Activated B cell treated with CpG ODN at 0.5 μM for 24 hours (primary cell): ENCODE results near the gene TMEM147. TPM values are rescaled to one million over a fixed set of nuclear protein-coding genes. Genes with fewer than 3 reads are reported as not detected.

Experiments used
- ATAC-seq: fragments of 200-7000 bp; cut with Tn5 transposase; one replicate; pipeline ENCODE4 v1.10.0; 2021; ENCODE audit warnings: low read depth, mild to moderate bottlenecking, moderate library complexity
- CTCF ChIA-PET: fragments of 350-600 bp; sonication (Branson Sonifier 250); formaldehyde crosslinking; loops from one replicate; lab custom pipeline; 2021; ENCODE audit warnings: antibody characterized with exemption; lab: Charles Lee
- POLR2A ChIA-PET: fragments of 350-600 bp; sonication (Branson Sonifier 250); formaldehyde crosslinking; loops from one replicate; lab custom pipeline; 2021; ENCODE audit warnings: antibody characterized with exemption; lab: Charles Lee
- DNase-seq: peaks from one replicate; pipeline ENCODE4 v3.0.0; 2022
- H3K27ac Mint-ChIP-seq: one replicate; pipeline ENCODE4 v1.8.0; 2020; ENCODE audit warnings: mixed read lengths
- H3K27me3 Mint-ChIP-seq: one replicate; pipeline ENCODE4 v1.8.0; 2021; ENCODE audit warnings: mixed read lengths
- H3K36me3 Mint-ChIP-seq: one replicate; pipeline ENCODE4 v1.8.0; 2021; ENCODE audit warnings: low read depth, mixed read lengths
- H3K4me1 Mint-ChIP-seq: one replicate; pipeline ENCODE4 v1.8.0; 2021; ENCODE audit warnings: mixed read lengths
- H3K4me3 Mint-ChIP-seq: one replicate; pipeline ENCODE4 v1.8.0; 2020; ENCODE audit warnings: mild to moderate bottlenecking, mixed read lengths
- H3K9me3 Mint-ChIP-seq: one replicate; pipeline ENCODE4 v1.8.0; 2020; ENCODE audit warnings: mixed read lengths
- intact Hi-C: fragments of 100-400 bp; cut with micrococcal nuclease; formaldehyde crosslinking; loops from one replicate; pipeline ENCODE4 v1.15.1; 2024
- total RNA-seq: library from RNA; stranded (reverse); gene quantifications from 2 replicates; pipeline ENCODE4 v1.2.3, GENCODE V29; 2022
- TF ChIP-seq, protein P1 (sequence below): fragments of 200-600 bp; IDR thresholded peaks from one replicate; pipeline ENCODE4 v1.8.0; 2022; ENCODE audit warnings: antibody characterized with exemption, mild to moderate bottlenecking

The TMEM147 gene
- total RNA-seq, 1 donor from 2014 or later: 46.9 TPM

GRCh38 chr19:35509018-35509652, 36.3 kb upstream of the TMEM147 start:
- intact Hi-C loops: no loop called here
- TF ChIP-seq, protein P1, sequence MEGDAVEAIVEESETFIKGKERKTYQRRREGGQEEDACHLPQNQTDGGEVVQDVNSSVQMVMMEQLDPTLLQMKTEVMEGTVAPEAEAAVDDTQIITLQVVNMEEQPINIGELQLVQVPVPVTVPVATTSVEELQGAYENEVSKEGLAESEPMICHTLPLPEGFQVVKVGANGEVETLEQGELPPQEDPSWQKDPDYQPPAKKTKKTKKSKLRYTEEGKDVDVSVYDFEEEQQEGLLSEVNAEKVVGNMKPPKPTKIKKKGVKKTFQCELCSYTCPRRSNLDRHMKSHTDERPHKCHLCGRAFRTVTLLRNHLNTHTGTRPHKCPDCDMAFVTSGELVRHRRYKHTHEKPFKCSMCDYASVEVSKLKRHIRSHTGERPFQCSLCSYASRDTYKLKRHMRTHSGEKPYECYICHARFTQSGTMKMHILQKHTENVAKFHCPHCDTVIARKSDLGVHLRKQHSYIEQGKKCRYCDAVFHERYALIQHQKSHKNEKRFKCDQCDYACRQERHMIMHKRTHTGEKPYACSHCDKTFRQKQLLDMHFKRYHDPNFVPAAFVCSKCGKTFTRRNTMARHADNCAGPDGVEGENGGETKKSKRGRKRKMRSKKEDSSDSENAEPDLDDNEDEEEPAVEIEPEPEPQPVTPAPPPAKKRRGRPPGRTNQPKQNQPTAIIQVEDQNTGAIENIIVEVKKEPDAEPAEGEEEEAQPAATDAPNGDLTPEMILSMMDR: no peak
- POLR2A ChIA-PET: interaction anchor here (0.6 kb wide), 1 partner anchor 1068 kb away, joined by 3 read pairs; no protein-coding TSS in a partner anchor

GRCh38 chr19:35509861-35510625, 35.4 kb upstream of the TMEM147 start:
- H3K27me3 Mint-ChIP-seq: peaks cover 53% of the 10 kb centered on the region
- H3K9me3 Mint-ChIP-seq: no peaks in the 10 kb centered on the region
- DNase-seq (peak; percentile 76), ATAC-seq (peak; percentile 91)
- CTCF ChIA-PET: interaction anchor here (0.8 to 2.0 kb wide), 17 partner anchors 10 to 440 kb away, joined by 3 to 22 read pairs (median 4); partner anchors contain the start of genes COX6B1, FFAR3 and HAUS5
- H3K4me3 Mint-ChIP-seq: peak overlapping the region; percentile 73
- POLR2A ChIA-PET: interaction anchor here (0.5 to 1.3 kb wide), 4 partner anchors 122 to 1067 kb away, joined by 3 to 9 read pairs (median 3); no protein-coding TSS in a partner anchor
- TF ChIP-seq, protein P1: peak; percentile 86
- peaks cover 17% of the 10 kb centered on the region for H3K4me1 Mint-ChIP-seq
- H3K27ac Mint-ChIP-seq: no peak overlapping the region
- H3K36me3 Mint-ChIP-seq: no peaks in the 10 kb centered on the region
- intact Hi-C loops: loop anchor here (1.0 kb wide), 3 partner anchors 35 to 207 kb away; partner anchors contain the start of gene TMEM147

More at GRCh38 chr19:35509018-35509652, 36.3 kb upstream of the TMEM147 start:
- Mint-ChIP-seq H3K4me3 (peak overlapping the region; percentile 73), H3K27ac (no peak overlapping the region), H3K36me3 (no peaks in the 10 kb centered on the region), H3K27me3 (peaks cover 50% of the 10 kb centered on the region), H3K4me1 (peaks cover 17% of the 10 kb centered on the region), H3K9me3 (no peaks in the 10 kb centered on the region)
- DNase-seq (no peak), ATAC-seq (peak; percentile 53)
- CTCF ChIA-PET: interaction anchor here (1.5 to 2.0 kb wide), 4 partner anchors 11 to 83 kb away, joined by 4 to 22 read pairs (median 8); no protein-coding TSS in a partner anchor

- Mint-ChIP-seq H3K9me3 (no peaks in the 10 kb centered on the region), H3K27me3 (peaks cover 49% of the 10 kb centered on the region), H3K4me1 (peaks cover 17% of the 10 kb centered on the region), H3K36me3 (no peaks in the 10 kb centered on the region), H3K4me3 (peak overlapping the region; percentile 73), H3K27ac (no peak overlapping the region)
- POLR2A ChIA-PET: interaction anchor here (0.5 to 1.3 kb wide), 4 partner anchors 87 to 373 kb away, joined by 3 to 9 read pairs (median 5); no protein-coding TSS in a partner anchor
- DNase-seq (no peak), ATAC-seq (no peak)
- intact Hi-C loops: loop anchor here (1.0 kb wide), 3 partner anchors 35 to 207 kb away; partner anchors contain the start of gene TMEM147
- CTCF ChIA-PET: interaction anchor here (0.8 to 2.0 kb wide), 17 partner anchors 10 to 441 kb away, joined by 3 to 22 read pairs (median 4); partner anchors contain the start of genes COX6B1, FFAR3 and HAUS5
- TF ChIP-seq, protein P1: peak; percentile 12
Observed at GRCh38 chr19:35510626-35510964, 34.8 kb upstream of the TMEM147 start.

- H3K9me3 Mint-ChIP-seq: no peaks in the 10 kb centered on the region
- no peaks in the 10 kb centered on the region for H3K36me3 Mint-ChIP-seq
- intact Hi-C loops: no loop called here
- no peak for ATAC-seq
- ChIA-PET CTCF (interaction anchor here (1.1 to 2.0 kb wide), 7 partner anchors 9 to 158 kb away, joined by 3 to 22 read pairs (median 7); no protein-coding TSS in a partner anchor), POLR2A (interaction anchor here (1.3 kb wide), 1 partner anchor 133 kb away, joined by 3 read pairs; no protein-coding TSS in a partner anchor)
- H3K27me3 Mint-ChIP-seq: peaks cover 41% of the 10 kb centered on the region
- no peak overlapping the region for H3K27ac Mint-ChIP-seq
- TF ChIP-seq, protein P1: no peak
- peaks cover 17% of the 10 kb centered on the region for H3K4me1 Mint-ChIP-seq
- H3K4me3 Mint-ChIP-seq: no peak overlapping the region
- DNase-seq: no peak
Observed at GRCh38 chr19:35511337-35511736, 34.1 kb upstream of the TMEM147 start.
